HG03460 (cell line): ENCODE measurements around the gene CELA2A.
"Not testable (repeated sequence)": the region's sequence is repeated elsewhere in the genome, so short reads cannot be mapped to it uniquely, and the experiment has no call there.

Experiments
- ATAC-seq: cut with Tn5 transposase; IDR thresholded peaks from one replicate; pipeline ENCODE4 v1.9.1; 2021; ENCODE audit not compliant: unreplicated experiment

CELA2A gene

GRCh38 chr1:15466955-15467625 lies 10.6 kb downstream of the CELA2A start:
- not testable (repeated sequence) for ATAC-seq

- ATAC-seq, result no peak
These were observed 11.6 kb downstream of the CELA2A start for GRCh38 chr1:15468145-15468544.

GRCh38 chr1:15469361-15469760 lies 12.8 kb downstream of the CELA2A start:
- no peak for ATAC-seq

- ATAC-seq, result not testable (repeated sequence)
These were observed 13.4 kb downstream of the CELA2A start for GRCh38 chr1:15469821-15470448.

- not testable (repeated sequence) for ATAC-seq
These were observed 14.5 kb downstream of the CELA2A start for GRCh38 chr1:15471067-15471466.

- ATAC-seq, result not testable (repeated sequence)
These were observed 15.2 kb downstream of the CELA2A start for GRCh38 chr1:15471723-15472122.

GRCh38 chr1:15472587-15472986 lies 16.1 kb downstream of the CELA2A start:
- ATAC-seq, result no peak

GRCh38 chr1:15475752-15476314 lies 19.3 kb downstream of the CELA2A start, which contains the start of gene CELA2B:
TSS of gene CELA2B (plus strand) at chr1:15476104. CDS start at chr1:15476126, 22 bp downstream.
- ATAC-seq, result no peak

GRCh38 chr1:15476927-15477326 lies 20.4 kb downstream of the CELA2A start:
- ATAC-seq, result no peak

GRCh38 chr1:15477646-15478212 lies 21.2 kb downstream of the CELA2A start:
- ATAC-seq, result no peak

GRCh38 chr1:15479654-15480347 lies 23.3 kb downstream of the CELA2A start:
- ATAC-seq, result no peak

- ATAC-seq, result not testable (repeated sequence)
These were observed 25.9 kb downstream of the CELA2A start for GRCh38 chr1:15482455-15482854.

- ATAC-seq, result not testable (repeated sequence)
These were observed 26.5 kb downstream of the CELA2A start for GRCh38 chr1:15482983-15483543.

- no peak for ATAC-seq
These were observed 27.4 kb downstream of the CELA2A start for GRCh38 chr1:15483971-15484370.

- not testable (repeated sequence) for ATAC-seq
These were observed 27.9 kb downstream of the CELA2A start for GRCh38 chr1:15484443-15484842.

- ATAC-seq, result no peak
These were observed 29.1 kb downstream of the CELA2A start for GRCh38 chr1:15485636-15486035.

- not testable (repeated sequence) for ATAC-seq
These were observed 30.5 kb downstream of the CELA2A start for GRCh38 chr1:15486844-15487610.

- ATAC-seq, result no peak
These were observed 31.8 kb downstream of the CELA2A start for GRCh38 chr1:15488371-15488770.

GRCh38 chr1:15489052-15489736 lies 32.7 kb downstream of the CELA2A start:
- ATAC-seq, result no peak

- not testable (repeated sequence) for ATAC-seq
These were observed 34.5 kb downstream of the CELA2A start for GRCh38 chr1:15491010-15491409.
